ENCODE results near the gene BATF2.

DNA sequence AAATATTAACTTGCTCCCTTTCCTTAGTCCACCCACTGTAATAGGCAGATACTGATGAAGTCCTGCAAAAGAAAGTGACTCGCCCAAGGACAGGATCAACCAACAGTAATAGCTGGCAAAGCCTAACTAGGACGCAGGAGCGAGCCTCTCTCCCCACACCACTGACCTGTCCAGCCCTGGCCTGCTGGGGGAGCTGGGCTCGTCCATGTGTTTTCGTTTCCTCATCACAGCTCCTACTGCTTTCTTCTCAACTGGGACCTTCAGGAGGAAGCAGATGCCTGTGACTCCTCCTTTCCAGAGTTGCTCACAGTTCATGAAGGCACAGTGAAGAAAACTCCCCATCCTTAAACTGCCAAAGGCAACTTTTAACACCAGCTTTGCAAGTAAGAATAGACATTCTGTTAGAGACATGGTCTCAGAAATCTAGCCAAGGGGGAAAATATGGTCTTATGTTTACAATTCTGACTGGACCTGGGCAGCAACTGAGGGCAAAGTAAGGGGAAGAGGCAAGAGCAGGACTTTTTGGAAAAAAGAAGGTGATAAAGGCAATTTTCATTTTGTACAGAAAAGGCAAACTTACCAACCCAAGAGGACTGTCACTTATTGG is 49.5 kb downstream of the BATF2 start:
- TF ChIP-seq, protein P1, sequence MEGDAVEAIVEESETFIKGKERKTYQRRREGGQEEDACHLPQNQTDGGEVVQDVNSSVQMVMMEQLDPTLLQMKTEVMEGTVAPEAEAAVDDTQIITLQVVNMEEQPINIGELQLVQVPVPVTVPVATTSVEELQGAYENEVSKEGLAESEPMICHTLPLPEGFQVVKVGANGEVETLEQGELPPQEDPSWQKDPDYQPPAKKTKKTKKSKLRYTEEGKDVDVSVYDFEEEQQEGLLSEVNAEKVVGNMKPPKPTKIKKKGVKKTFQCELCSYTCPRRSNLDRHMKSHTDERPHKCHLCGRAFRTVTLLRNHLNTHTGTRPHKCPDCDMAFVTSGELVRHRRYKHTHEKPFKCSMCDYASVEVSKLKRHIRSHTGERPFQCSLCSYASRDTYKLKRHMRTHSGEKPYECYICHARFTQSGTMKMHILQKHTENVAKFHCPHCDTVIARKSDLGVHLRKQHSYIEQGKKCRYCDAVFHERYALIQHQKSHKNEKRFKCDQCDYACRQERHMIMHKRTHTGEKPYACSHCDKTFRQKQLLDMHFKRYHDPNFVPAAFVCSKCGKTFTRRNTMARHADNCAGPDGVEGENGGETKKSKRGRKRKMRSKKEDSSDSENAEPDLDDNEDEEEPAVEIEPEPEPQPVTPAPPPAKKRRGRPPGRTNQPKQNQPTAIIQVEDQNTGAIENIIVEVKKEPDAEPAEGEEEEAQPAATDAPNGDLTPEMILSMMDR (IDR thresholded peaks at IDR 0.05), result no peak
- TF ChIP-seq POLR2A (IDR thresholded peaks at IDR 0.05) (no peak), EP300 (IDR thresholded peaks at IDR 0.05) (no peak), POLR2AphosphoS5 (IDR thresholded peaks at IDR 0.05) (no peak)
